Body of pancreas (tissue), 4 donors: ENCODE data around the gene COMT. TPM values are rescaled to one million over a fixed set of nuclear protein-coding genes. Genes with fewer than 3 reads are reported as not detected.

ENCODE experiments used
- ATAC-seq: fragments of 150-250 bp; one replicate; pipeline ENCODE4 v1.9.1; 2016
- DNase-seq, 4 donors: peaks; one replicate each; pipeline ENCODE4 v3.0.0-alpha.2; 2019
- H3K27ac ChIP-seq, 4 donors: fragments of 200-600 bp; sonication (generic); 1 replicate in 3 of 4; 2 replicates in 1 of 4; pipeline versions ENCODE4 v1.5.1 to v1.6.1; 2016 to 2019; ENCODE audit warnings: mild to moderate bottlenecking in 1 of 4, mixed read lengths in 1 of 4, moderate library complexity in 1 of 4
- H3K27me3 ChIP-seq, 2 donors: fragments of 200-600 bp; sonication (generic); one replicate each; pipeline ENCODE4 v1.6.0; 2016; ENCODE audit warnings: mild to moderate bottlenecking in 1 of 2
- H3K36me3 ChIP-seq, 2 donors: fragments of 200-600 bp; sonication (generic); replicated peaks in 1 of 2; 2 replicates each; pipeline ENCODE4 v1.5.1; 2016; ENCODE audit warnings: low read depth in 2 of 2; ENCODE audit not compliant: insufficient read depth in 1 of 2
- H3K4me1 ChIP-seq: fragments of 200-600 bp; sonication (generic); one replicate; pipeline ENCODE4 v1.6.0; 2016
- H3K4me3 ChIP-seq, 2 donors: fragments of 200-600 bp; sonication (generic); 1 replicate in 1 of 2; 2 replicates in 1 of 2; pipeline ENCODE4 v1.5.1; 2016 to 2019
- H3K9me3 ChIP-seq, 3 donors: fragments of 200-600 bp; sonication (generic); 1 replicate in 2 of 3; 2 replicates in 1 of 3; pipeline ENCODE4 v1.5.1; 2016
- POLR2A ChIP-seq, 3 donors: fragments of 450-650 bp; IDR thresholded peaks; one replicate each; pipeline ENCODE4 v1.6.1; 2016; ENCODE audit warnings: antibody characterized with exemption in 3 of 3, mild to moderate bottlenecking in 2 of 3
- whole genome bisulfite sequencing, 2 donors: methylation state at CpG; one replicate each; pipeline ENCODE4 v1.1.5; 2017; 5-methylcytosine and 5-hydroxymethylcytosine counted together
- intact Hi-C: fragments of 100-400 bp; cut with DNase I; formaldehyde crosslinking; loops from one replicate; pipeline ENCODE4 v1.15.1; 2023
- total RNA-seq, 2 donors: library from RNA; depleted of rRNA; stranded (reverse); fragments of >200 nt; gene quantifications; one replicate each; pipeline ENCODE4 v1.1.0, GENCODE V29; 2016
- TF ChIP-seq, protein P1 (sequence below), 7 experiments: fragments of 450-650 bp in 4 of 7; fragments of 200-600 bp in 3 of 7; sonication (generic) in 3 of 7; IDR thresholded peaks; one replicate each; pipeline ENCODE4 v1.5.1; 2016 to 2019; ENCODE audit warnings: antibody characterized with exemption in 7 of 7

COMT gene
- total RNA-seq, 2 donors from 2014 or later, result 85.6 to 98.2 TPM

DNA sequence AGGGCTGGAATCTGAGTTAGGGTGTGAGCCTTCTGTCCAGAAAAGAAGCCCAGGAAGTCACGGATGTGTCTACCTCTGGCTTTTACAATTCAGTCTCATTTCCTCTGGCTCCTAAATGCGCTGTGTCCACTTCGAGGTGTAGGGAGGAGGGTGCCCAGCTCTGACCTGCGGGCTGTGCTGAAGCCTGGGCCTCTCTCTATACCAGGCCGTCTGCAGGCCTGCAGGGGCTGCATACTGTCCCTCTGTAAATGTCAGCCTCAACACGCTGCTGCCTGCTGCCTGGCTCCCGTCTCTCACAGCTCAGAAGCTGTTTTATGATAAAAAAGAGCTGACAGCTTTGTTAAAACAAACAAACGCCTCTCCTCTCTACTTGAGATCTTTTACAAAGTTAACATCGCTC is 60.6 kb downstream of the COMT start:
- 88 to 89% methylated on average over 9 of the region's 9 CpGs for WGBS, 2 donors
- H3K4me3 ChIP-seq, result no peak overlapping the region
- H3K9me3 ChIP-seq, result no peaks in the 10 kb centered on the region
- no peak overlapping the region for H3K27ac ChIP-seq
- no peaks in the 10 kb centered on the region for H3K36me3 ChIP-seq
- intact Hi-C loops, result no loop called here
- TF ChIP-seq, protein P1, sequence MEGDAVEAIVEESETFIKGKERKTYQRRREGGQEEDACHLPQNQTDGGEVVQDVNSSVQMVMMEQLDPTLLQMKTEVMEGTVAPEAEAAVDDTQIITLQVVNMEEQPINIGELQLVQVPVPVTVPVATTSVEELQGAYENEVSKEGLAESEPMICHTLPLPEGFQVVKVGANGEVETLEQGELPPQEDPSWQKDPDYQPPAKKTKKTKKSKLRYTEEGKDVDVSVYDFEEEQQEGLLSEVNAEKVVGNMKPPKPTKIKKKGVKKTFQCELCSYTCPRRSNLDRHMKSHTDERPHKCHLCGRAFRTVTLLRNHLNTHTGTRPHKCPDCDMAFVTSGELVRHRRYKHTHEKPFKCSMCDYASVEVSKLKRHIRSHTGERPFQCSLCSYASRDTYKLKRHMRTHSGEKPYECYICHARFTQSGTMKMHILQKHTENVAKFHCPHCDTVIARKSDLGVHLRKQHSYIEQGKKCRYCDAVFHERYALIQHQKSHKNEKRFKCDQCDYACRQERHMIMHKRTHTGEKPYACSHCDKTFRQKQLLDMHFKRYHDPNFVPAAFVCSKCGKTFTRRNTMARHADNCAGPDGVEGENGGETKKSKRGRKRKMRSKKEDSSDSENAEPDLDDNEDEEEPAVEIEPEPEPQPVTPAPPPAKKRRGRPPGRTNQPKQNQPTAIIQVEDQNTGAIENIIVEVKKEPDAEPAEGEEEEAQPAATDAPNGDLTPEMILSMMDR (IDR thresholded peaks at IDR 0.05), result no peak
- TF ChIP-seq POLR2A (IDR thresholded peaks at IDR 0.05), result no peak
- H3K4me1 ChIP-seq, result no peaks in the 10 kb centered on the region
- no peak for DNase-seq
- no peaks in the 10 kb centered on the region for H3K27me3 ChIP-seq
- ATAC-seq, result no peak

DNA sequence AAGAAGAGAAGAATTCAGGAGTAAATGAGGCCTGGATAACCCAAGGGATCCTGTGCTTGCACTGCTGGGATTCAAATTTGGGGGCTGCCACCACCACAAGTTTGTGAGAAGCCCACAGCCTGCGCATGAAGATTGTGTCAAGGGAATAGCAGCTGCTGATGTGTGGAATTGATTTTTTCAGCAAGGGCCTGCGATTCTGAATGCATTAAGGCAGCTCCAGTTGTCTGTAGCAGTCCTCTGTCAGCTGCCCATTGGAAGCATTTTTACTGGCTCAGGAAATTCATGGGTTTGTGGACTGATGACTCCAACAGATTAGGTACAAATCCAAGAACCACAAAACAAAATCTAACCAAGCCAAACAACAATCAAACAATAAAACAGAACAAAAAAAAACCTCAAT is 61.1 kb downstream of the COMT start:
- no peak overlapping the region for H3K27ac ChIP-seq
- TF ChIP-seq, protein P1 (IDR thresholded peaks at IDR 0.05), result no peak
- no peak for TF ChIP-seq POLR2A (IDR thresholded peaks at IDR 0.05)
- H3K4me1 ChIP-seq, result no peaks in the 10 kb centered on the region
- H3K4me3 ChIP-seq, result no peak overlapping the region
- ATAC-seq (no peak), DNase-seq (no peak)
- intact Hi-C loops, result no loop called here
- no peaks in the 10 kb centered on the region for H3K36me3 ChIP-seq
- no peaks in the 10 kb centered on the region for H3K27me3 ChIP-seq
- 64 to 75% methylated on average over 2 of the region's 2 CpGs for WGBS, 2 donors
- H3K9me3 ChIP-seq, result no peaks in the 10 kb centered on the region

GRCh38 chr22:20003304-20003703 is 61.7 kb downstream of the COMT start:
- intact Hi-C loops, result no loop called here
- 85 to 93% methylated on average over 1 of the region's 1 CpG for WGBS, 2 donors
- no peaks in the 10 kb centered on the region for H3K27me3 ChIP-seq

GRCh38 chr22:20004464-20004863 is 62.9 kb downstream of the COMT start:
- H3K4me1 ChIP-seq, result no peaks in the 10 kb centered on the region
- intact Hi-C loops, result no loop called here
- DNase-seq (no peak), ATAC-seq (no peak)
- H3K4me3 ChIP-seq, result no peak overlapping the region
- H3K27ac ChIP-seq, result no peak overlapping the region
- no peaks in the 10 kb centered on the region for H3K36me3 ChIP-seq
- no peaks in the 10 kb centered on the region for H3K9me3 ChIP-seq
- TF ChIP-seq, protein P1 (IDR thresholded peaks at IDR 0.05), result no peak
- no peak for TF ChIP-seq POLR2A (IDR thresholded peaks at IDR 0.05)
- no peaks in the 10 kb centered on the region for H3K27me3 ChIP-seq
- 95 to 99% methylated on average over 3 of the region's 3 CpGs for WGBS, 2 donors

More at GRCh38 chr22:20003304-20003703, 61.7 kb downstream of the COMT start:
- Histone ChIP-seq H3K36me3 (no peaks in the 10 kb centered on the region), H3K4me1 (no peaks in the 10 kb centered on the region), H3K4me3 (no peak overlapping the region), H3K9me3 (no peaks in the 10 kb centered on the region), H3K27ac (no peak overlapping the region)
- ATAC-seq, result no peak
- TF ChIP-seq POLR2A (IDR thresholded peaks at IDR 0.05), result no peak
- TF ChIP-seq, protein P1 (IDR thresholded peaks at IDR 0.05), result no peak
- DNase-seq, result no peak

DNA sequence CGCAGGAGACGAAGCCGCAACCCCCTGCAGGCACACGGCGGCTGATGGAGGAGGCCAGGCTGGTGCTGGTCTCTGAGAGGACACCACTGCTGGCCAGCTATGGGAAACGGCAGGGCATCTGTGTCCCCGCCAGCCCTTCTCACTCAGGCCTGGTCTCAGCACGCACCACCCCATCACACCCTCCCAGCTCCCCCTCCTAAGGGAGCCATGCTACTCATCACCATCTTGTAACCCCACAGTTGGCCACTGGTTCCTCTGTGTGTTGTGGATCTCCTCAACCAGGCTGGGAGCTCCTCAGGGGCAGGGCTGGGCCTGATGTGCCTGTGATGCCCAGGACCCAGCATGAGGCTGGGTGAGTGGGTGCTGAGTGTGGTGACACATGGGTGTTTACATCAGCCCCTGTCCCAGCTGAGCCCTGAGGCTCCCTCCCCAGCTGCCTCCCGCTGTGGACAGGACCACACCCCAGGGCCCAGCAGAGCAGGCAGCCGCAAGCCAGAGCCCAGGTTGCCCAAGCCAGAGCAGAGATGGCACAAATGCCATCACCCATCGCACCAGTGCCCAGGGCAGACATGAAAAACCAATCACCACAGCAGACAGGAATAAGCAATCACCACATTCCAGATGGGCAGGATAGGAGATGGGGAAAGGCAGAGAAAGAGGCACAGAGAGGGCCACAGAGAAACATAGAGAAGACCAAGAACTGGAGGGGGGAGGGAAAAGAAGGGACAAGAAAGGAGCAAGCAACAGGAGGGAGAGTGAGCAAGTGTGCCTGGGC is 66.8 kb downstream of the COMT start:
- ATAC-seq, result no peak
- 90 to 93% methylated on average over 11 of the region's 11 CpGs for WGBS, 2 donors
- intact Hi-C loops, result no loop called here

More for the DNA sequence above, 66.8 kb downstream of the COMT start:
- Histone ChIP-seq H3K27me3 (no peaks in the 10 kb centered on the region), H3K4me3 (no peak overlapping the region), H3K36me3 (no peaks in the 10 kb centered on the region), H3K4me1 (no peaks in the 10 kb centered on the region), H3K9me3 (no peaks in the 10 kb centered on the region), H3K27ac (no peak overlapping the region)
- TF ChIP-seq, protein P1 (IDR thresholded peaks at IDR 0.05), result no peak
- TF ChIP-seq POLR2A (IDR thresholded peaks at IDR 0.05), result no peak
- no peak for DNase-seq
